Measurements from ENCODE around the gene TIMP1.

The TIMP1 gene

DNA sequence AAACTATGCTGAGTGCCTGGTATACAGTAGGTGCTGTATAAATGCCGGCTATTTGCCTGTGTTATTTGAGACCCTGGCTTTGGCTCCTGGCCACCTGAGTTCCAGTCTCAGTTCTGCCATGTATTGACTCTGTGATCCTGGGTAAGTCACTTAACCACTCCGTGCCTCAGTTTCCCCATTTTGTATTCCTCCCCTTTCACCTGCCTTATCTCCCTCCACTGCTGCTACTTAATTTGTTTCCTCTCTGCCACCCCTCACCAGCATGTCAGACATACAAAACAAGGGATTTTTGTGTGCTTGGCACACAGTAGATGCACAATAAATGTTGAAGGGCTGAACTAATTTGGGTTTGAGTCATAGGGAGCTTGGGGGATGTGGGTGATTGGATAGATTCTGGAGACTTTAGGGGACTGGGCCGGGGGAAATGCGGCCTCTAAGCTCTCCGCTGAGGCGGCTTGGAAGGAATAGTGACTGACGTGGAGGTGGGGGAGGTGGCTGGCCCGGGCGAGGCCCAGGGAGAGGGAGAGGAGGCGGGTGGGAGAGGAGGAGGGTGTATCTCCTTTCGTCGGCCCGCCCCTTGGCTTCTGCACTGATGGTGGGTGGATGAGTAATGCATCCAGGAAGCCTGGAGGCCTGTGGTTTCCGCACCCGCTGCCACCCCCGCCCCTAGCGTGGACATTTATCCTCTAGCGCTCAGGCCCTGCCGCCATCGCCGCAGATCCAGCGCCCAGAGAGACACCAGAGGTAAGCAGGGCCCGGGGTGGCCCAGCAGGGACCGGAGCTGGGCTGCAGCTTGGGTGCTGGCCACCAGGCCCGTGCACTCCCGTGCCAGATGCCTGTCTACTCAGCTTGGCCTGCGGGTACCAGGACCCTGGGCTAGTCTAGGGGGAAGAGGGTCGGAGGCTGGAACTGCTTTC is at the start of gene TIMP1:
TIMP1 (plus strand) TSS at position 706 of the 917 bp plus-strand sequence. CDS start 980 bp downstream, outside the sequence.
- DNase-seq: peak; percentile 96

DNA sequence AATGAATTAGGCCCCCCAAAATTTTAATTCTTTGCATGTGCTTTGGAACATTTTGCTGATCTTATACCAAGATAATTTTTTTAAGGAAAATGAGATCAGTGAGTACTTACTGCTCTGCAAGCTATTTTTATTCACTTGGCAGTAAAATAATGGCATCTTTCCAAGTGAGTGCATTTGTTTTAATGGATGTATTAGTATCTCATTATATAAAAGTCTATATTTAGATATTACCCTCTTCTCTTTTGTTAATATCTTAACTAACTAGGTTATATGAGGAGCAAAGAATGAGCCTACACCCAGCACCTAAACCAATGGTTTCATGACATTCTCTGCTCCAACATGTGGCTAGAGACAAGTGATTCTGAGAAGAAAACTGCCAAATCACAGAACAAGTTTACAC is 42.4 kb upstream of the TIMP1 start:
- no peak for DNase-seq

DNA sequence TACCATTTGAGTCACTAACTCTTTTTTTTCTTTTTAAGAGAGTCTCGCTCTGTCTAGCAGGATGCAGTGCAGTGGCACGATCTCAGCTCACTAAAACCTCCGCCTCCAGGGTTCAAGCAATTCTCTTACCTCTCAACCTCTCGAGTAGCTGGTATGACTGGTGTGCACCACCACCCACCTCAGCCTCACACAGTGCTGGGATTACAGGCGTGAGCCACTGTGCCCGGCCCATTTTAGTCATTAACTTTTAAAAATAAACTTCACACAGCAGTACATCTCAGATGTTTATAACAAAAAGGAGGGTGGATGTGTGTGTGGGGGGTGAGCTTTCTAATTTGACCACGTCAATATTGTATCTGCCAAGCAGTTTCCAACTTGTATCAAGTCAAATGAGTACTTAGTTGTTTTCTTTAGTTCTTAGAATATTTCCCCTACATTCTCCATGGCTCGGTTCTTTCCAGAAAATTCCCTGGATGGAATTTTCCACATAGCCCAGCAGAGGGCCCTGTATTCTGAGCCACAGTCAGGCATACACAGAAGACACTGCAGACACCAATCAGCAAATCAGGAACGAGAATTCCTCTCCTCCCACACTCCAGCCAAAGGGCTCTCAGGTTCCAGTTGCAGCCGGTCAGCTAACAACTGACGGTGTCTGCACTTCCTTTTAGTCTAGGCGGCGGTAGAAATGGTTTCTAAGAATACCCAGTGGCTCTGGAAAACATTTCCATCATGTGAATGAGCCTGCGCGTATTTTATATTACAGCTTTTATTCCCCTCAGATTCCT is 41.3 kb upstream of the TIMP1 start:
- DNase-seq: peak; percentile 89

DNA sequence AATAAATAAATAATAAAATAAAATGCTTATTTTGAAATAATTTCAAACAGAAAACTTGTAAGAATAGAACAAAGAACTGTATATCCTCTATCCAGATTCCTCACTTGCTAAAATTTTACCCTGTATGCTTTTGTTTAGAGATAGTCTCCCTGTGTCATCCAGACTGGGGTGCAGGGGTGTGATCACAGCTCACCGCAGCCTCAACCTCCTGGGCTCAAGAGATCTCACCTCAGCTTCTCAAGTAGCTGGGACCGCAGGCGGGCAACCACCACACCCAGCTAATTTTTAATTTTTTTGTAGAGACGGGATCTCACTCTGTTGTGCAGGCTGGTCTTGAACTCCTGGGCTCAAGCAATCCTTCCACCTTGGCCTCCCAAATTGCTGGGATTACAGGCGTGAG is 38.7 kb upstream of the TIMP1 start:
- no peak for DNase-seq

DNA sequence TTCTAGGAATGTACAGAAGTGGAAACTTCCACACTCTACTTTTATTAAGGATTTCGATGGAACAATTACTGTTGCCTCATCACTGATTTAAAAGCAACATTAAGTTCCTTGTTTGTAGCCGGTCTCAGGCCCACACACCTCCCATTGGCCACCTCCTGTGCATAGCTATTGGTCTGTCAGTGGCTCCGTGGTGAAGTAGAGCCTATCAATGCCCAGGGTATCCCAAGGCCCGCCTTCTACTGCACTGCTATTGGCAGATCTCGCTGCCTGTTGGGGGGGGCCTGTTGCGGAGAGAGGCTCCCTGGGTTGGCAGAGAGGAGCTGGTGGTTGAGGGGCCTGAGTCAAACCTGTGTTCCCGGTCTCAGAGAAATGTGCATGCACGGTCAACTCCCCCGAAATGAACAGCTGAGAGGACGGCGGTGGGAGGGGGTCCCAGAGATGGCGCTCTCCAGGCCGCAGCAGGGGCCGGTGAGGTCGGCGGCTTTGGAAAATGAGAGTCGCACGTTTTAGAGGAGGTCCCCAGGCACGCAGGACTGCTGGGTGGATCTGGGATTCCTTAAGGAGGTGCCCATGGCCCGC is 26.1 kb upstream of the TIMP1 start:
- DNase-seq: peak; percentile 94

DNA sequence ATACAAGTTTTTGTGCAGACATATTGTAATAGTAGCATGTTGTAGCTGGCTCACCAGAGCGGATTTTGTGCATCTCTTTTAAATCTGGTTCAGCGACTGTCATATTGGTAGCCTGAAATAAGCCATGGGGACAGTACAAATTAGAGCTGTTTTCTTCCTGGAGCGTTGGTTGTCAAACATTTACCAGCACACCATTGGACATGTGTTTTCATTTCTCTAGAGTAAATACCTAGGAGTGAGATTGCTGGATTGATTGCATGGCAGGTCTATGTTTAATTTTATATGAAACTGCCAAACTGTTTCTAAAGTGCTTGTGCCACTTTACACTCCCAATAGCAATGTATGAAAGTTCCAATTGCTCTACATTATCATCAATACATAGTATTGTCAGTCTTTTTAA is 23.8 kb upstream of the TIMP1 start:
- DNase-seq: no peak

DNA sequence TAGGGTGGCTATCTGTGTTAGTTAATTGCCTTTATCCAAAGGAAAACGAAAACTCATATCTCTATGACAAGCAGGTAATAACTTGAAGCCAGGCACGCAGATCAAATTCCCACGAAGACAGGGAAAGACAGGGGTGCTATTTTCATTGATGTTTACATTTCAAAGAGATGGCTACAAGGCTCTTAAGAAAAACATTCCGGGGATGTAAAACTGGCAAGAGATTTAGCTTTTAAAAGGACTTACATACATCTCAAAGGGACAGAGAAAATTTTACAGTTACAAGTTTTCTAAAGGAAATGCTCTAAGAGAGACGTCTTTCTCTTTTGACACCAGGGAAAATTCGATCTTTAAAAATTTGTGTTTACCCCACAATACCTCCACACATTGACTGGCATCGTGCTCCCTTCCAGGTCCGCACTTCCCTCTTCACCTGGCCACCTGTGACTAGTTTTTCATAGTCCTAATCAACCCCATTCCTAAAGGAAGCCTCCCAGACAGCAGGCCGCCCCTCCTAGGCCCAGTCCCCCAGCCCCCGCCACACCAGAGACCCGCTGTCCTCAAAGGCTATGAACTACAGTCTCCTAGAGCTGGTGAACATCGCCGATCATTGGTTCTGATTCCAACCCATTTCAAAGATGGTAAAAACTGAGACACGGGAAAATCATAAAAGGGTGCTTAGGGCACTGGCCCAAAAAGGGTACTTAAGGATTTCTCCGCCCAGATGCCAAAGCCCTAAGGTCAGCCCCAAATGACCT is 21.9 kb upstream of the TIMP1 start:
- no peak for DNase-seq

DNA sequence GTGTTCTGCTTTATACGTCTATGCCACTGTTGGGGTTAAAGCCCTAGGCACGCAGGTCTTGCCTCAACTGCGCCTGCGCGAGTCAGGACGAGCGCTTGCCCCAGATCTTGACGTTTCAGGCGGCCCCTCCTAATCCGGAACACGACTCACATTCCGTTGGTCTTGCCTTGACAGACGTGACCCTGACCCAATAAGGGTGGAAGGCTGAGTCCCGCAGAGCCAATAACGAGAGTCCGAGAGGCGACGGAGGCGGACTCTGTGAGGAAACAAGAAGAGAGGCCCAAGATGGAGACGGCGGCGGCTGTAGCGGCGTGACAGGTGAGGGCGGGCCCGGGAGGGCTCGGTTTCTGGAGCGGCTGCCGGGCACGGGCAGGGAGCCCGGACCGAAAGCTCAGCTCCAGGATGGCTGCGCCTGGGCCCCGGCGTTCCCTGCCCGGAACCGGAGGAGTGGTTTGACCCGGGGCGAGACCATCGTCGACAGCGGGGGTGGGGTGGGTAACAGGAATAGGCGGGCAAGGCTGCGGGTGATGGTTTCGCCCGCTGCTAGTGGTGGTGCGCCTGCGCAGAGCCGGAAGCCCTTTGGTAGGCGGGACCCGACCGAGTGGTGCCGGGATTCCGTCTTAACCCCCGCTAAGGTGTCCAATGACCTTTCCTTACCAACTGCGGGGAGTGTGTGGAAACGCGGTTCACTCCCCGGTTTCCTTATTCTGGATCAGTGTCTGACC is 21.1 kb upstream of the TIMP1 start, which contains the start of gene ARAF:
ARAF (plus strand) TSS at position 272 of the 725 bp plus-strand sequence. CDS start 1,763 bp downstream, outside the sequence.
- DNase-seq: peak; percentile 100

DNA sequence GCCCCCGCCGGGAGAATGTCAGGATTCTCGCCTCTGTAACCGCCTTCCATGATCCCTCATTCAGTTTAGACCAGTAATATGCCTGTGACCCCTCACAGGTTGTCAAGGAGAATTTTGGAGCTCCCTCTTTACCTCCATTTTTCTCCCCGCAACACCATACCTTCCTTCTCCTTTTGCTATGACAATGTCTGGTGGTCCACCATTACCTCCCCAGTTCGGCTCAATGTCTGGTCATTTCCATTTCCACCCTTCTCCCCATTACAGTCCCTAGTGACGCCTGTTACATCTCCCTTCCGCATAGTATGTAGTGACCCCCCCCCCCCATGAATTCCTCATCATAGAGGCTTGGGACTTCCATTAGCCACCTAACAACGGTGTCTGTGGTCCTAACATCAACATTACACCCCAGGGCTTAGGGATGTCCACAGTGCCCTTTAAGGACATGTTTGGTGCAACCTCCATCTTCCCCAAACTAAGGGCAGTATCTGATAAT is 20.5 kb upstream of the TIMP1 start:
- no peak for DNase-seq

DNA sequence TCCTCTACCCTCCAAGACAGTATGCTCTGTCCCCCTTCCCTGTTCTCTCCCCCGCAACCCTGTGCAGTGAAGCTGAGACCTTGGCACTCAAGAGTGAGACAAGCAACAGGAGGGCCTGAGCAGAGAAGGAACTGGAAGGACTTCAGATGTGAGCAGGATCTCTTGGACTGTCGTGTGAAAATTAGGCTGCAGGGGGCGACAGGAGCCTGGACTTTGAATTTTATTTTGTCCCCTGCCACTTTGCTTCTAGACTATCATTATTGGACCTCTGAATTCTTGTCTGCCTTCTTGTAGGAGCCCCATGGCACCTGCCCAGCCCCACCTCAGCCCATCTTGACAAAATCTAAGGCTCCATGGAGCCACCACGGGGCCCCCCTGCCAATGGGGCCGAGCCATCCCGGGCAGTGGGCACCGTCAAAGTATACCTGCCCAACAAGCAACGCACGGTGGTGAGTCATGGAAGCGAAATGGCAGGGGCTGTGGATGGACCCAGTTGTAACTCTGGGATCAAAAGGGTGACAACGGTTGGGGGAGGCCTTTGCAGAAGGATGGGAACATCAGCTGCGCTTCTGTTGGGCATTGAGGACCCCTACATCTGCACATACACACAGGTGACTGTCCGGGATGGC is 19.5 kb upstream of the TIMP1 start:
- no peak for DNase-seq

DNA sequence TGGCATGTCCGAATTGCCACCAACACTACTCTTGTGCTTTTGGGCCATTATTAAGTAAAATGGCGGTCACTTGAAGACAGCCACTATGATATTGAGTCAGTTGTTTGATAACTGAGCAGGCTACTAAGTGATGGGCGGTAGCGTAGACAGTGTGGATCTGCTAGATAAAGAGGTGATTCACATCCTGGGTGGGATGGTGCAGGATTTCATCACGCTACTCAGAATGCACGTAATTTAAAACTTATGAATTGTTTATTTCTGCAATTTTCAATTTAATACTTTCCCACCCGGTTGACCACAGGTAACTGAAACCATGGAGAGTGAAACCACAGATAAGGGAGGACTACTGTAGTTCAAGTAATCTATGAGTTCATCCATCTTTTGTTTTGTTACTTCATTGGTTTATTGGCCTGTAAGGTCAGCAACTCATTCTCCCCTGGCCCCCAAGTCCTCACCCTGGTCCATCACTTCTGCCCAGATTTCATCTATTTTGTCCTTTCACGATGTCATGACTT is 18.4 kb upstream of the TIMP1 start:
- no peak for DNase-seq

DNA sequence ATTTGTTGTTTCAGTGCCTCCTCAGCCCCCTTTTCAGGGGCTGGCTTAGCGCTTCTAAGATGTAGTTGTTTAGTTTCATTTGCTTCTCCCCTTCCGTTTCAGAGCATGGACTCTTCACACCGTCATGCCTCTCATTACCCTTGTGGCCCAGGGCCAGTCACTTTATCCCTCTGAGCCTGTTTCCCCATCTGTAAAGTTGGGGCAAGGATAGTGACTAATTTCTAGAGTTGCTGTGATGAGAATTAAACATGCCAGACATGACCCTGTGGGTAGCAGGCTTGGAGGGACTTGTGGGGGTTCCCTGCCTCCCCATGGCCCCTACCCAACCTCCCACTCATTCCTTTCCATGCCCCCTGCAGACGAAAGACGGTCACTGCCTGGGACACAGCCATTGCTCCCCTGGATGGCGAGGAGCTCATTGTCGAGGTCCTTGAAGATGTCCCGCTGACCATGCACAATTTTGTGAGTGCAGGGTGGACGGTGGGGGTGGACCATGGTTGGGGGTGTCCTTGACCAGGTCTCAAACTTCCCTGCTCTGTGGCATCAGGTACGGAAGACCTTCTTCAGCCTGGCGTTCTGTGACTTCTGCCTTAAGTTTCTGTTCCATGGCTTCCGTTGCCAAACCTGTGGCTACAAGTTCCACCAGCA is 17.7 kb upstream of the TIMP1 start:
- DNase-seq: no peak

DNA sequence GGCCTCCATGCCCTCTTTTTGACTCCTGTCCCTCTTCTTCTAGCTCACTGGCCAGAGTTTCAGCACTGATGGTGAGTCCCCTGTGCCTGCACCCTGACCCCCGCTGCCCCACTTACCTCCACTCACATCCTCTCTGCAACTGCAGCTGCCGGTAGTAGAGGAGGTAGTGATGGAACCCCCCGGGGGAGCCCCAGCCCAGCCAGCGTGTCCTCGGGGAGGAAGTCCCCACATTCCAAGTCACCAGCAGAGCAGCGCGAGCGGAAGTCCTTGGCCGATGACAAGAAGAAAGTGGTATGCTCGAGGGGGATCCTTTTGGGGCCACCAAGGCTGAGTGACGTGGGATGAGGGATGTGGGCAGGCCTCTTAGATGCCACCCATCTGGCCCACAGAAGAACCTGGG is 15.4 kb upstream of the TIMP1 start:
- DNase-seq: no peak

DNA sequence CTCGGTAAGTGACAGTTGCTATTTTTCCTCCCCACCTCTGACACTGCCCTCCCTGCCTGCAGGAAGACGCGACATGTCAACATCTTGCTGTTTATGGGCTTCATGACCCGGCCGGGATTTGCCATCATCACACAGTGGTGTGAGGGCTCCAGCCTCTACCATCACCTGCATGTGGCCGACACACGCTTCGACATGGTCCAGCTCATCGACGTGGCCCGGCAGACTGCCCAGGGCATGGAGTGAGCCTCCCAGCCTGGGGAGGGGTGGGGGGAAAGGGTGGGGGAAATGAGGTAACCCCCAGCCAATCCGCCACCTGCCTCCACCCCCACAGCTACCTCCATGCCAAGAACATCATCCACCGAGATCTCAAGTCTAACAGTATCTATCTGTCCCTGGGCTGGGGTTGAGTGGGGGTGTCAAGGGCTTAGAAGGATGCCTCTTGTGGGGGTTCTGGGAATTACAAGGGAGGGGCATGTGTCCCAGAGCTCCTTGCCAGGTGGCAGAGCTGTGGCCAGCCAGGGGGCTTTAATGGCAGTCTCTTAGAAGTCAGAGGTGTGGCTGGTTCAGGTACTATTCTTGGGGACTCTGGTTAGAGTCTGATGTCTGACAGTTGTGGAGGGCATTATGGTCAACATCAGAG is 13.5 kb upstream of the TIMP1 start:
- DNase-seq: no peak

DNA sequence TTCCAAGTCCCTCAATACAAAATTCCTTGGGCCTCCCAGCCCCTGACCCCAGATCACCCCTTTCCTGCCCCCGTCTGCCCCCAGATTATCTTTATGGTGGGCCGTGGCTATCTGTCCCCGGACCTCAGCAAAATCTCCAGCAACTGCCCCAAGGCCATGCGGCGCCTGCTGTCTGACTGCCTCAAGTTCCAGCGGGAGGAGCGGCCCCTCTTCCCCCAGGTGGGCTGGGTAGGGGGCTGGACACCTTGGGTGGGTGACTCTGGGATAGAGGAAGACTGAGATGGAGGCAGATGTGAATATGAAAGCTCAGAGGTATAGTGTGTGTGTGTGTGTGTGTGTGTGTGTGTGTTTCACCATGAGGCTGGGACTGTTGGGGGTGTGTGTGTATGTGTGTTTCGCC is 11.4 kb upstream of the TIMP1 start:
- DNase-seq: no peak

DNA sequence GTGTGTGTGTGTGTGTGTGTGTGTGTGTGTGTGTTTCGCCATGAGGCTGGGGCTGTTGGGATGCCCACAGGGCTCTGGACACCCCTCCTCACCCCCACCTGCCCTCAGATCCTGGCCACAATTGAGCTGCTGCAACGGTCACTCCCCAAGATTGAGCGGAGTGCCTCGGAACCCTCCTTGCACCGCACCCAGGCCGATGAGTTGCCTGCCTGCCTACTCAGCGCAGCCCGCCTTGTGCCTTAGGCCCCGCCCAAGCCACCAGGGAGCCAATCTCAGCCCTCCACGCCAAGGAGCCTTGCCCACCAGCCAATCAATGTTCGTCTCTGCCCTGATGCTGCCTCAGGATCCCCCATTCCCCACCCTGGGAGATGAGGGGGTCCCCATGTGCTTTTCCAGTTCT is 11.0 kb upstream of the TIMP1 start:
- DNase-seq: no peak

DNA sequence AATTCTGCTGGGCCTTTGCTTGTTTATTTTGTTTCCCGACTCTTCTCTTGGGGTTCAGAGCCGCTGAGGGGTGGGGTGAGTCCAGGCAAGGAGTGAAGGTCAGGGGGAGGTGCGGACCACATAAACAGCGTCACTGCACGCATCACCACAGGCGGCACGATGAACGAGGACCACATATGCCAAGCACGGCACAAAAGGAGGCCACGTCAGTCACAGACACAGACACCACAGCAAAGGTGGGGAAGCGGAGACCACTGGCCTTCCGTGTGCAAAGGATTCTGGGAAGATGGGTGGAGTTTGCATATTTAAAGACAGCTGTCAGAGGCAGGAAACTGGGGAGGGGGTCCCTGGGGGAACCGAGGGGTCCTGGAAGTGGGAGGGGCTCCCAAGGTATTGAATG is 10.3 kb upstream of the TIMP1 start:
- no peak for DNase-seq

DNA sequence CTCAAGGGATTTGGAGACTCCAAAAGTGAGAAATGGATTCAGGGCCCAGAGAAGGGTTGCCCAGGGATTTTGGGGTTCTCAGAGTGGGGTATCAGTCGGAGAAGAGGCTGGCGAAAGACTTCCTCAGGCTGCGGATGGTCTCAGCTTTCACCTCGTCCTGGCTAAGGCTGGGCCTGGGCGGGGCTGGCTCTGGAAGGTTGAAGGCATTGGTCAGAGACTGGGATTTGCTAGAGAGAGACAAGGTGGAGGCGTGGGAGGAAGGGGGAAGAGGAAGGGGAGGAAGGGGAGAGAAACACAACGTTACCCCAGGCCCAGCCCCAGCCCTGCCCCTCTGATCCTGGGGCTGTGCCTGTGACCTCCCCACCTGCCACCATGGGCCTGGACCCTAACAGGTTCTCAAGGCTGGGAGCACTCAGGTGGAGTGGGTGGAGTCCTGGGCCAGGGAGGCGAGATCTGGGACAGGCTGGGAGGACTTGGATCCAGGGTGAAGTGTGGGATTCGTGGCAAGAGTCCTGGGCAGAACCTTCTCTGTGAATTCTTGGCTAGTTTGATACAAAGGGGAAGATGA is 9.4 kb upstream of the TIMP1 start:
- no peak for DNase-seq

DNA sequence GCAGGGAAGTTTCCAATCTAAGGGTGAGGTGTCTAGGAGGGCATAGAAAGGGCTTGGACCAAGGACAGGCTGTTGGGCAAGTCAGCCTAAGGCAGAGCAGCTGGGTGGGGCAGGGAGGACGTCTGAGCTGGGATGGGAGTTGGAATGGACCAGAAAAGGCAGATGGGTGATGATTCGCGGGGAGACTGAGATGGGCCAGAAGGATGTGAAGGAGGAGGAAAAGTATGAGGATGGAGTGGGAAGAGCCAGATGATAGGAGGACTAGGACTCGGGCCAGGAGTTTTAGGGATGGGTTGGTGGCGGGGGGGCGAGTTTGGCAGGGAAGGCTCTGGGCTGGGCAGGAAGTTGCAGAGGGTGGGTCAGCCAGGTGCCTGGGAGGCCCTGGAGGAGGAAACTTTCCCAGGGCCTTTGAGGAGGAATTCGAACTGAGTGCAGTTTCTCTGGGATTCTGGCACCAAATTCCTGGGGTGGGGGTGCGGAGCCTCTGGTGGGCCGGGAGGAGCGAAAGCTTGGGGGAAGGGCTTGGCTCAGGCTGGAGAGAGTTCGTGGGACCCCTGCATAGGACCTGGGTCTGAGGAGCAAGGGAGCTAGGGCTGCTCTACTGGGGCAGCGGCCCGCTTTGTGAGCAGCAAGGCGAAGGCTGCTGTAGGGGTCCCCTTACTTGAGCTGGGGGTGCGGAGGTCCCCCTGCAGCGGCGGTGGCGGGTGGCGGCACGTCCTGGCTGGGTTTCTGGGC is 8.7 kb upstream of the TIMP1 start:
- DNase-seq: peak; percentile 82

All from fibroblast of skin of right biceps (primary cell).